Small intestine (tissue), 7 donors: ENCODE results near the gene SSC5D. TPM values are rescaled to one million over a fixed set of nuclear protein-coding genes. Genes with fewer than 3 reads are reported as not detected.

Experiments used
- DNase-seq, 2 donors: peaks; one replicate each; pipeline versions ENCODE4 v3.0.0 to v3.0.0-alpha.2; 2013
- FAIRE-seq: peaks from 2 replicates; lab custom pipeline; 2012; peaks lifted over from hg19 to GRCh38; lab: Jason Lieb, UNC
- H3K27ac ChIP-seq, 3 donors: one replicate each; pipeline ENCODE4 v1.5.1; 2013; ENCODE audit warnings: low read length in 2 of 3, mild to moderate bottlenecking in 2 of 3, control low read depth in 1 of 3, inconsistent platforms in 1 of 3, low read depth in 1 of 3, moderate library complexity in 1 of 3
- H3K27me3 ChIP-seq, 3 donors: one replicate each; pipeline ENCODE4 v1.6.1; 2013; ENCODE audit warnings: low read length in 3 of 3, inconsistent platforms in 1 of 3; ENCODE audit not compliant: control insufficient read depth in 3 of 3, insufficient read depth in 3 of 3
- H3K36me3 ChIP-seq, 3 donors: one replicate each; pipeline ENCODE4 v1.6.1; 2013; ENCODE audit warnings: low read length in 3 of 3, inconsistent platforms in 1 of 3, low read depth in 1 of 3, mild to moderate bottlenecking in 1 of 3, moderate library complexity in 1 of 3; ENCODE audit not compliant: control insufficient read depth in 3 of 3, insufficient read depth in 2 of 3
- H3K4me1 ChIP-seq, 3 donors: one replicate each; pipeline ENCODE4 v1.6.1; 2013; ENCODE audit warnings: low read length in 2 of 3, inconsistent platforms in 1 of 3, low read depth in 1 of 3, mild to moderate bottlenecking in 1 of 3, moderate library complexity in 1 of 3; ENCODE audit not compliant: control insufficient read depth in 3 of 3, insufficient read depth in 2 of 3
- H3K4me3 ChIP-seq, 3 donors: one replicate each; pipeline ENCODE4 v1.5.1; 2013; ENCODE audit warnings: low read length in 3 of 3, control low read depth in 1 of 3, inconsistent platforms in 1 of 3, low read depth in 1 of 3, mild to moderate bottlenecking in 1 of 3, moderate library complexity in 1 of 3
- H3K9me3 ChIP-seq, 2 donors: one replicate each; pipeline ENCODE4 v1.6.1; 2013; ENCODE audit warnings: low read depth in 1 of 2, low read length in 1 of 2; ENCODE audit not compliant: control insufficient read depth in 2 of 2, insufficient read depth in 1 of 2
- WGBS, 3 donors: extraction: QIAGEN DNeasy Blood & Tissue Kit; methylation state at CpG; one replicate each; pipeline ENCODE4 v1.1.7; 2013; 5-methylcytosine and 5-hydroxymethylcytosine counted together
- polyA plus RNA-seq, 4 donors: library from polyadenylated mRNA; stranded (reverse) in 3 of 4; unstranded in 1 of 4; fragments of 200-250 nt in 3 of 4; fragments of 120-200 nt in 1 of 4; gene quantifications; one replicate each; pipeline versions ENCODE4 v1.2.1 to v1.2.3, GENCODE V29; 2013
- donor health status: healthy with polysubstance abuse.
- donor health status: control.
- donor health status: control.
- donor health status: Bipolar disorder and iron deficiency.
- donor health status: healthy.

The SSC5D gene
- polyA plus RNA-seq, 4 donors: 0.49 to 2.2 (median 0.54) TPM; not detected in 1

- Histone ChIP-seq H3K4me3 (no peak overlapping the region), H3K9me3 (no peaks in the 10 kb centered on the region), H3K27me3 (peaks cover 0 to 4% (median 0%) of the 10 kb centered on the region in 3 donors), H3K36me3 (no peaks in the 10 kb centered on the region), H3K4me1 (no peaks in the 10 kb centered on the region), H3K27ac (no peak overlapping the region)
- DNase-seq (no peak), FAIRE-seq (no peak)
- WGBS, 3 donors: 70 to 82% (median 77%) methylated on average over 12 to 15 of the region's 15 CpGs
Measured at GRCh38 chr19:55544014-55544413, 55.8 kb downstream of the SSC5D start.

- Histone ChIP-seq H3K9me3 (no peaks in the 10 kb centered on the region), H3K27me3 (peaks cover 0 to 4% (median 0%) of the 10 kb centered on the region in 3 donors), H3K4me1 (peaks cover 0 to 3% (median 0%) of the 10 kb centered on the region in 3 donors), H3K36me3 (no peaks in the 10 kb centered on the region), H3K27ac (no peak overlapping the region), H3K4me3 (no peak overlapping the region)
- DNase-seq (peak in 1 of 2 donors; percentile 26), FAIRE-seq (no peak)
- 41 to 66% (median 61%) methylated on average over 23 of the region's 23 CpGs for WGBS, 3 donors
Measured at GRCh38 chr19:55544776-55545439, 56.7 kb downstream of the SSC5D start.

- DNase-seq (no peak), FAIRE-seq (no peak)
- Histone ChIP-seq H3K4me3 (no peak within 1 kb of the TSS), H3K27me3 (peaks cover 0 to 4% (median 0%) of the 10 kb centered on the region in 3 donors), H3K36me3 (no peaks in the 10 kb centered on the region), H3K9me3 (no peaks in the 10 kb centered on the region), H3K4me1 (peaks cover 0 to 7% (median 0%) of the 10 kb centered on the region in 3 donors), H3K27ac (peak within 1 kb of the TSS in 1 of 3 donors; percentile 47)
- WGBS, 3 donors: 80 to 85% (median 83%) methylated on average over 10 of the region's 10 CpGs
Measured at GRCh38 chr19:55545443-55545842, 57.2 kb downstream of the SSC5D start, which contains the start of gene SBK3. Gene SBK3 (minus strand): TSS chr19:55545543. CDS start chr19:55545543, 0 bp downstream.

- peaks cover 0 to 4% (median 0%) of the 10 kb centered on the region in 3 donors for H3K27me3 ChIP-seq
- FAIRE-seq (no peak), DNase-seq (no peak)
- H3K9me3 ChIP-seq: no peaks in the 10 kb centered on the region
- peak overlapping the region in 1 of 3 donors; percentile 47 for H3K27ac ChIP-seq
- H3K36me3 ChIP-seq: no peaks in the 10 kb centered on the region
- peaks cover 0 to 7% (median 0%) of the 10 kb centered on the region in 3 donors for H3K4me1 ChIP-seq
- WGBS, 3 donors: 65 to 80% (median 77%) methylated on average over 11 of the region's 11 CpGs
- H3K4me3 ChIP-seq: no peak overlapping the region
Measured at GRCh38 chr19:55546011-55546410, 57.8 kb downstream of the SSC5D start.

- H3K4me1 ChIP-seq: peaks cover 0 to 7% (median 0%) of the 10 kb centered on the region in 3 donors
- no peaks in the 10 kb centered on the region for H3K36me3 ChIP-seq
- H3K27me3 ChIP-seq: peaks cover 0 to 8% (median 0%) of the 10 kb centered on the region in 3 donors
- 46 to 70% (median 58%) methylated on average over 17 of the region's 17 CpGs for WGBS, 3 donors
- peak overlapping the region in 1 of 3 donors; percentile 68 for H3K27ac ChIP-seq
- H3K9me3 ChIP-seq: no peaks in the 10 kb centered on the region
- H3K4me3 ChIP-seq: no peak overlapping the region
- FAIRE-seq: no peak
- DNase-seq: no peak
Measured at GRCh38 chr19:55546822-55547614, 58.8 kb downstream of the SSC5D start.

- DNase-seq: peak; percentile 21 to 46
- peak overlapping the region in 1 of 3 donors; percentile 24 for H3K4me3 ChIP-seq
- H3K9me3 ChIP-seq: no peaks in the 10 kb centered on the region
- H3K27me3 ChIP-seq: peaks cover 0 to 5% (median 1%) of the 10 kb centered on the region in 3 donors
- WGBS, 3 donors: 7 to 32% (median 28%) methylated on average over 36 of the region's 36 CpGs
- no peak for FAIRE-seq
- H3K27ac ChIP-seq: peak overlapping the region in 2 of 3 donors; percentile 7 to 60
- H3K36me3 ChIP-seq: no peaks in the 10 kb centered on the region
- H3K4me1 ChIP-seq: peaks cover 0 to 7% (median 0%) of the 10 kb centered on the region in 3 donors
Measured at GRCh38 chr19:55549500-55550320, 61.5 kb downstream of the SSC5D start.

GRCh38 chr19:55550321-55550650, 62.0 kb downstream of the SSC5D start:
- Histone ChIP-seq H3K4me1 (peaks cover 0 to 7% (median 0%) of the 10 kb centered on the region in 3 donors), H3K27ac (no peak overlapping the region), H3K27me3 (peaks cover 0 to 5% (median 1%) of the 10 kb centered on the region in 3 donors), H3K9me3 (no peaks in the 10 kb centered on the region), H3K4me3 (no peak overlapping the region), H3K36me3 (no peaks in the 10 kb centered on the region)
- no peak for DNase-seq
- 47 to 70% (median 56%) methylated on average over 7 of the region's 7 CpGs for WGBS, 3 donors
- no peak for FAIRE-seq

GRCh38 chr19:55552206-55552605, 64.0 kb downstream of the SSC5D start:
- no peak overlapping the region for H3K4me3 ChIP-seq
- no peak overlapping the region for H3K27ac ChIP-seq
- no peaks in the 10 kb centered on the region for H3K36me3 ChIP-seq
- no peak for FAIRE-seq
- WGBS, 3 donors: 77 to 86% (median 80%) methylated on average over 5 of the region's 5 CpGs
- no peak for DNase-seq
- peaks cover 0 to 7% (median 0%) of the 10 kb centered on the region in 3 donors for H3K4me1 ChIP-seq
- H3K27me3 ChIP-seq: peaks cover 0 to 3% (median 1%) of the 10 kb centered on the region in 3 donors
- H3K9me3 ChIP-seq: no peaks in the 10 kb centered on the region
